Astrocyte (in vitro differentiated cells and primary cell): ENCODE measurements around the gene CERS6. TPM values are rescaled to one million over a fixed set of nuclear protein-coding genes. Genes with fewer than 3 reads are reported as not detected.

Experiments used
- DNase-seq: peaks from one replicate; pipeline ENCODE4 v3.0.0-alpha.2; 2010; ENCODE audit warnings: low read depth
- FAIRE-seq: peaks from 2 replicates; lab custom pipeline; 2011; peaks lifted over from hg19 to GRCh38; lab: Jason Lieb, UNC
- H2AFZ ChIP-seq: 2 replicates; pipeline ENCODE4 v1.6.0; 2012; ENCODE audit warnings: low read depth, low read length, inconsistent platforms
- H3K27ac ChIP-seq: 2 replicates; pipeline ENCODE4 v1.5.1; 2011; ENCODE audit warnings: low read depth, low read length, inconsistent platforms
- H3K27me3 ChIP-seq: 2 replicates; pipeline ENCODE4 v1.6.0; 2011; ENCODE audit warnings: low read length, inconsistent platforms; ENCODE audit not compliant: insufficient read depth
- H3K36me3 ChIP-seq: 2 replicates; pipeline ENCODE4 v1.5.1; 2011; ENCODE audit warnings: low read length, inconsistent platforms; ENCODE audit not compliant: insufficient read depth
- H3K4me1 ChIP-seq: 2 replicates; pipeline ENCODE4 v1.5.1; 2011; ENCODE audit warnings: low read length, inconsistent platforms; ENCODE audit not compliant: insufficient read depth
- H3K4me2 ChIP-seq: 2 replicates; pipeline ENCODE4 v1.6.0; 2012; ENCODE audit warnings: low read length, inconsistent platforms
- H3K4me3 ChIP-seq: 2 replicates; pipeline ENCODE4 v1.5.1; 2011; ENCODE audit warnings: low read depth, mild to moderate bottlenecking, low read length, inconsistent platforms; ENCODE audit not compliant: insufficient read depth
- H3K79me2 ChIP-seq: 2 replicates; pipeline ENCODE4 v1.6.0; 2012; ENCODE audit warnings: mild to moderate bottlenecking, low read length, inconsistent platforms; ENCODE audit not compliant: insufficient read depth
- H3K9ac ChIP-seq: 2 replicates; pipeline ENCODE4 v1.6.0; 2012; ENCODE audit warnings: mild to moderate bottlenecking, low read length, inconsistent platforms
- H3K9me3 ChIP-seq: 2 replicates; pipeline ENCODE4 v1.5.1; 2012; ENCODE audit warnings: low read depth, mild to moderate bottlenecking, low read length, inconsistent platforms; ENCODE audit not compliant: insufficient read depth
- H4K20me1 ChIP-seq: 2 replicates; pipeline ENCODE4 v1.6.0; 2012; ENCODE audit warnings: low read length, inconsistent platforms; ENCODE audit not compliant: insufficient read depth
- H3K27ac Mint-ChIP-seq: one replicate; pipeline ENCODE4 v1.8.0; 2021; ENCODE audit warnings: mild to moderate bottlenecking, mixed read lengths; ENCODE audit not compliant: unreplicated experiment
- H3K27me3 Mint-ChIP-seq: one replicate; pipeline ENCODE4 v1.8.0; 2021; ENCODE audit warnings: low read depth, mixed read lengths; ENCODE audit not compliant: unreplicated experiment
- H3K36me3 Mint-ChIP-seq: one replicate; pipeline ENCODE4 v1.8.0; 2021; ENCODE audit warnings: low read depth, mixed read lengths; ENCODE audit not compliant: unreplicated experiment
- H3K4me1 Mint-ChIP-seq: one replicate; pipeline ENCODE4 v1.8.0; 2021; ENCODE audit warnings: low read depth, mixed read lengths; ENCODE audit not compliant: unreplicated experiment
- H3K4me3 Mint-ChIP-seq: one replicate; pipeline ENCODE4 v1.8.0; 2021; ENCODE audit warnings: mild to moderate bottlenecking, moderate library complexity, mixed read lengths; ENCODE audit not compliant: unreplicated experiment
- H3K9me3 Mint-ChIP-seq: one replicate; pipeline ENCODE4 v1.8.0; 2021; ENCODE audit warnings: mild to moderate bottlenecking, mixed read lengths; ENCODE audit not compliant: unreplicated experiment
- EZH2 ChIP-seq: IDR thresholded peaks from 2 replicates; pipeline ENCODE4 v1.6.1; 2012; ENCODE audit warnings: mild to moderate bottlenecking, low read length, inconsistent platforms; ENCODE audit not compliant: insufficient read depth
- total RNA-seq: library from RNA; stranded (reverse); gene quantifications from 2 replicates; pipeline ENCODE4 v1.2.1, GENCODE V29; 2021
- TF ChIP-seq, protein P1 (sequence below): IDR thresholded peaks from 2 replicates; pipeline ENCODE4 v1.5.1; 2011; ENCODE audit warnings: low read depth, mild to moderate bottlenecking, inconsistent platforms, low read length, moderate library complexity; ENCODE audit not compliant: insufficient read depth

CERS6 gene
- total RNA-seq, 1 donor from 2014 or later, result 23.4 TPM

DNA sequence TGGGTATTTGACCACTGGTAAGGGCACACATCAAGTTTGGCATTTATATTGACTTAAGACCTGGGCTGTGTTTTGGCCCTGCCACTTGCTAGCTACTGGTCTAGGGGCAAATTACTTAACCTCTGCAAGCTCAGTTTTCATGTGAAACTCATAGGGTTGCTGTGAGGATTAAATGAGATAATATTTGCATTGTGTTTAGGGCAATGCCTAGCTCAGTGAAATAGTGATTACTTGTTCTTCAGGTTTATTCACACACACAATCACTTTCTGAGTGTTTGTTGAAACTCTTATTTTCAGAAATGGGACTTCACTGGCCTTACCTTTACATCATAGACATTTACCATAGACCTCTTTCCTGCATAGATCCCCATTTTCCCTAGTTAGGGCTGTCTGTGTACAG is 12.3 kb downstream of the CERS6 start:
- Mint-ChIP-seq H3K4me1 (peaks cover 18% of the 10 kb centered on the region), H3K27me3 (no peaks in the 10 kb centered on the region), H3K36me3 (no peaks in the 10 kb centered on the region), H3K9me3 (no peaks in the 10 kb centered on the region), H3K4me3 (no peak overlapping the region), H3K27ac (no peak overlapping the region)
- Histone ChIP-seq H3K4me2 (no peak overlapping the region), H3K4me3 (no peak overlapping the region), H3K9me3 (no peaks in the 10 kb centered on the region), H3K79me2 (peaks cover 4% of the 10 kb centered on the region), H3K27me3 (no peaks in the 10 kb centered on the region), H2AFZ (no peak overlapping the region), H3K36me3 (no peaks in the 10 kb centered on the region), H3K27ac (no peak overlapping the region), H3K9ac (no peak overlapping the region), H4K20me1 (peaks cover 18% of the 10 kb centered on the region), H3K4me1 (no peaks in the 10 kb centered on the region)
- TF ChIP-seq EZH2, result no peak
- TF ChIP-seq, protein P1, sequence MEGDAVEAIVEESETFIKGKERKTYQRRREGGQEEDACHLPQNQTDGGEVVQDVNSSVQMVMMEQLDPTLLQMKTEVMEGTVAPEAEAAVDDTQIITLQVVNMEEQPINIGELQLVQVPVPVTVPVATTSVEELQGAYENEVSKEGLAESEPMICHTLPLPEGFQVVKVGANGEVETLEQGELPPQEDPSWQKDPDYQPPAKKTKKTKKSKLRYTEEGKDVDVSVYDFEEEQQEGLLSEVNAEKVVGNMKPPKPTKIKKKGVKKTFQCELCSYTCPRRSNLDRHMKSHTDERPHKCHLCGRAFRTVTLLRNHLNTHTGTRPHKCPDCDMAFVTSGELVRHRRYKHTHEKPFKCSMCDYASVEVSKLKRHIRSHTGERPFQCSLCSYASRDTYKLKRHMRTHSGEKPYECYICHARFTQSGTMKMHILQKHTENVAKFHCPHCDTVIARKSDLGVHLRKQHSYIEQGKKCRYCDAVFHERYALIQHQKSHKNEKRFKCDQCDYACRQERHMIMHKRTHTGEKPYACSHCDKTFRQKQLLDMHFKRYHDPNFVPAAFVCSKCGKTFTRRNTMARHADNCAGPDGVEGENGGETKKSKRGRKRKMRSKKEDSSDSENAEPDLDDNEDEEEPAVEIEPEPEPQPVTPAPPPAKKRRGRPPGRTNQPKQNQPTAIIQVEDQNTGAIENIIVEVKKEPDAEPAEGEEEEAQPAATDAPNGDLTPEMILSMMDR, result no peak
- DNase-seq (no peak), FAIRE-seq (no peak)

DNA sequence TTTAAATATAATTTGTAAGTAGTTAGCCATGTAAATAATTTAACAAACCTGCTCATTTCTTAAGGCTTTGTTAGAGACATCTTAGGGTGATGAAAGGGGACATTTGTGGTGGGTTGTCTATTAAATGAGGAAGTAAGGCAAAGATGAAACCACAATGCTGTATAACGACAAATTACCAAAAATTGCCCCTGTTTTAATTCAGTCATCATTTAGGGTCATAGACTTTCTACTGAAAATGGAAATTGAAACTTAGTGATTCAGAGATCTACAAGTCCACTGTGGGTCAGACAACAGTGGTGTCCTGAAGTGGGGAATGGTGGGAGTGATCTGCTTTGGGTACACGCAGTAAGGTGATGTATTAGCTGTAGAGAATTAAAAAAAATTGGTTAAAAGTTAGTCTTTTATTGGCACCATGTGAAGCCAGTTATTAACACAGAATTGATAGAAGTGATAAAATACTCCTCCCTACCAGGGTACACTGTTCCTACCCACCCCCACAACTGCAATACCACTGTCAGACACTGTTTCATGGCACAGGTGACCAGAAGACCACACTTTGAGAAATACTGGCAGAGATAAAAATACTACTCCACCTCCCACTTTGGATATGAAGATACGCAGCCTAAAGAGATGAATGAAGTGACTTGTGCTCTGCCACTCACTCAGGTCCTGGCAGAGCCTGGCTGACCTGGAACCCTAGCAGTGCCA is 13.4 kb downstream of the CERS6 start:
- Mint-ChIP-seq H3K9me3 (no peaks in the 10 kb centered on the region), H3K27ac (no peak overlapping the region), H3K4me3 (no peak overlapping the region), H3K36me3 (no peaks in the 10 kb centered on the region), H3K4me1 (peaks cover 18% of the 10 kb centered on the region), H3K27me3 (no peaks in the 10 kb centered on the region)
- DNase-seq (no peak), FAIRE-seq (no peak)
- peaks cover 18% of the 10 kb centered on the region for H4K20me1 ChIP-seq
- peaks cover 4% of the 10 kb centered on the region for H3K79me2 ChIP-seq
- no peaks in the 10 kb centered on the region for H3K27me3 ChIP-seq
- H2AFZ ChIP-seq, result no peak overlapping the region
- no peaks in the 10 kb centered on the region for H3K4me1 ChIP-seq
- H3K27ac ChIP-seq, result no peak overlapping the region
- H3K36me3 ChIP-seq, result no peaks in the 10 kb centered on the region
- H3K4me2 ChIP-seq, result no peak overlapping the region
- TF ChIP-seq, protein P1, result no peak
- TF ChIP-seq EZH2, result no peak
- H3K9me3 ChIP-seq, result no peaks in the 10 kb centered on the region
- H3K4me3 ChIP-seq, result no peak overlapping the region
- no peak overlapping the region for H3K9ac ChIP-seq
